PFSK-1 (cell line): ENCODE data around the gene BFSP2.

Experiments
- FOXP2 ChIP-seq: optimal IDR thresholded peaks from 2 replicates; pipeline ENCODE3; 2011; ENCODE audit warnings: borderline replicate concordance, control low read depth, inconsistent platforms; ENCODE audit not compliant: insufficient read depth; ENCODE audit errors: extremely low read length, extremely low read depth
- POLR2AphosphoS5 ChIP-seq: IDR thresholded peaks from 2 replicates; pipeline ENCODE4 v1.6.1; 2012; ENCODE audit warnings: low read depth, mild to moderate bottlenecking, control low read depth, low read length, moderate library complexity
- SIN3A ChIP-seq: IDR thresholded peaks from 2 replicates; pipeline ENCODE4 v1.6.1; 2012; ENCODE audit warnings: mild to moderate bottlenecking, low read length, moderate library complexity, borderline replicate concordance; ENCODE audit not compliant: insufficient read depth
- TAF1 ChIP-seq: IDR thresholded peaks from 2 replicates; pipeline ENCODE4 v1.6.1; 2012; ENCODE audit warnings: low read length, control low read depth, borderline replicate concordance; ENCODE audit not compliant: insufficient read depth

GRCh38 chr3:133494469-133494868 lies 94.6 kb downstream of the BFSP2 start:
- TF ChIP-seq FOXP2 (no peak), POLR2AphosphoS5 (no peak), SIN3A (no peak), TAF1 (no peak)
